MM.1S (cell line): ENCODE results near the gene ANKDD1A.

ENCODE experiments used
- DNase-seq: peaks from one replicate; pipeline ENCODE4 v3.0.0-alpha.2; 2015
- H2AFZ ChIP-seq: fragments of 300-600 bp; sonication (generic); 2 replicates; pipeline ENCODE4 v1.6.0; 2016; ENCODE audit warnings: antibody characterized with exemption, low read length
- H3F3A ChIP-seq: fragments of 300-600 bp; sonication (generic); 2 replicates; pipeline ENCODE4 v1.6.1; 2016; ENCODE audit warnings: mild to moderate bottlenecking, antibody characterized with exemption, low read length, moderate library complexity, mixed read lengths; ENCODE audit not compliant: insufficient read depth
- H3K27ac ChIP-seq: fragments of 300-600 bp; sonication (generic); 2 replicates; pipeline ENCODE4 v1.5.1; 2016; ENCODE audit warnings: mild to moderate bottlenecking, low read length
- H3K27me3 ChIP-seq: fragments of 300-600 bp; sonication (generic); replicated peaks from 2 replicates; pipeline ENCODE4 v1.6.0; 2016; ENCODE audit warnings: low read length; ENCODE audit not compliant: insufficient read depth
- H3K36me3 ChIP-seq: fragments of 300-600 bp; sonication (generic); replicated peaks from 2 replicates; pipeline ENCODE4 v1.6.1; 2016; ENCODE audit warnings: mild to moderate bottlenecking, low read length, mixed read lengths; ENCODE audit not compliant: insufficient read depth
- H3K4me1 ChIP-seq: fragments of 300-600 bp; sonication (generic); 2 replicates; pipeline ENCODE4 v1.6.1; 2016; ENCODE audit warnings: low read length, mixed read lengths
- H3K4me2 ChIP-seq: fragments of 300-600 bp; sonication (generic); 2 replicates; pipeline ENCODE4 v1.6.0; 2016; ENCODE audit warnings: low read depth, low read length
- H3K4me3 ChIP-seq: fragments of 300-600 bp; sonication (generic); 2 replicates; pipeline ENCODE4 v1.5.1; 2016; ENCODE audit warnings: low read length, mixed read lengths
- H3K79me2 ChIP-seq: fragments of 300-600 bp; sonication (generic); 2 replicates; pipeline ENCODE4 v1.6.1; 2016; ENCODE audit warnings: mixed run types, low read length, mixed read lengths
- H3K9ac ChIP-seq: fragments of 300-600 bp; sonication (generic); 2 replicates; pipeline ENCODE4 v1.6.1; 2016; ENCODE audit warnings: low read length, mixed read lengths
- H3K9me2 ChIP-seq: fragments of 300-600 bp; sonication (generic); replicated peaks from 2 replicates; pipeline ENCODE4 v1.6.1; 2016; ENCODE audit warnings: mild to moderate bottlenecking, low read length, mixed read lengths; ENCODE audit not compliant: insufficient read depth
- H3K9me3 ChIP-seq: fragments of 300-600 bp; sonication (generic); replicated peaks from 2 replicates; pipeline ENCODE4 v1.6.1; 2016; ENCODE audit warnings: mild to moderate bottlenecking, low read length, mixed read lengths; ENCODE audit not compliant: insufficient read depth
- H4K20me1 ChIP-seq: fragments of 300-600 bp; sonication (generic); 2 replicates; pipeline ENCODE4 v1.6.1; 2016; ENCODE audit warnings: mild to moderate bottlenecking, low read length, moderate library complexity, mixed read lengths; ENCODE audit not compliant: insufficient read depth
- CTCF ChIP-seq: fragments of 300-600 bp; sonication (generic); IDR thresholded peaks from 2 replicates; pipeline ENCODE4 v1.5.1; 2016; ENCODE audit warnings: antibody characterized with exemption, low read length, mixed read lengths
- EZH2 ChIP-seq: fragments of 300-600 bp; sonication (generic); optimal IDR thresholded peaks from 2 replicates; pipeline ENCODE3; 2017; ENCODE audit warnings: low read depth, mild to moderate bottlenecking, antibody characterized with exemption, low read length, mixed read lengths
- EZH2phosphoT487 ChIP-seq: fragments of 300-600 bp; sonication (generic); IDR thresholded peaks from 2 replicates; pipeline ENCODE4 v1.6.1; 2018; ENCODE audit warnings: antibody characterized with exemption, low read length

Gene ANKDD1A

GRCh38 chr15:64869501-64869900 lies 42.2 kb upstream of the ANKDD1A start:
- no peak overlapping the region for H3K27ac ChIP-seq
- no peaks in the 10 kb centered on the region for H3K27me3 ChIP-seq
- no peaks in the 10 kb centered on the region for H3F3A ChIP-seq
- no peak overlapping the region for H3K4me2 ChIP-seq
- H3K4me3 ChIP-seq = no peak overlapping the region
- H3K9me3 ChIP-seq = no peaks in the 10 kb centered on the region
- no peaks in the 10 kb centered on the region for H3K79me2 ChIP-seq
- no peaks in the 10 kb centered on the region for H4K20me1 ChIP-seq
- no peak for DNase-seq
- no peaks in the 10 kb centered on the region; the same call in 1 of the 2 replicates for H3K36me3 ChIP-seq
- H3K4me1 ChIP-seq = no peaks in the 10 kb centered on the region
- H2AFZ ChIP-seq = no peak overlapping the region
- no peak for TF ChIP-seq CTCF
- no peak for TF ChIP-seq EZH2phosphoT487
- no peak for TF ChIP-seq EZH2
- H3K9ac ChIP-seq = no peak overlapping the region
- H3K9me2 ChIP-seq = no peaks in the 10 kb centered on the region

GRCh38 chr15:64870353-64870752 lies 41.3 kb upstream of the ANKDD1A start:
- H3K4me1 ChIP-seq = peaks cover 5% of the 10 kb centered on the region
- H3F3A ChIP-seq = no peaks in the 10 kb centered on the region
- no peaks in the 10 kb centered on the region for H3K36me3 ChIP-seq
- H3K27me3 ChIP-seq = no peaks in the 10 kb centered on the region
- TF ChIP-seq EZH2phosphoT487 = no peak
- TF ChIP-seq EZH2 = no peak
- TF ChIP-seq CTCF = no peak
- no peak overlapping the region for H3K4me3 ChIP-seq
- no peaks in the 10 kb centered on the region for H3K9me3 ChIP-seq
- no peak overlapping the region for H3K9ac ChIP-seq
- DNase-seq = no peak
- H4K20me1 ChIP-seq = no peaks in the 10 kb centered on the region
- H2AFZ ChIP-seq = no peak overlapping the region
- no peaks in the 10 kb centered on the region for H3K9me2 ChIP-seq
- no peaks in the 10 kb centered on the region for H3K79me2 ChIP-seq
- H3K4me2 ChIP-seq = no peak overlapping the region
- no peak overlapping the region for H3K27ac ChIP-seq

GRCh38 chr15:64875641-64876223 lies 36.0 kb upstream of the ANKDD1A start:
- Histone ChIP-seq H3K9ac (no peak overlapping the region), H3K9me2 (no peaks in the 10 kb centered on the region), H3F3A (no peaks in the 10 kb centered on the region), H3K79me2 (no peaks in the 10 kb centered on the region), H3K27ac (no peak overlapping the region), H3K4me3 (no peak overlapping the region), H2AFZ (no peak overlapping the region), H4K20me1 (no peaks in the 10 kb centered on the region), H3K4me2 (no peak overlapping the region), H3K27me3 (no peaks in the 10 kb centered on the region), H3K9me3 (no peaks in the 10 kb centered on the region), H3K36me3 (no peaks in the 10 kb centered on the region), H3K4me1 (peaks cover 20% of the 10 kb centered on the region)
- DNase-seq = no peak
- no peak for TF ChIP-seq EZH2phosphoT487
- TF ChIP-seq CTCF = no peak
- no peak for TF ChIP-seq EZH2
